Neural cell (in vitro differentiated cells): Measurements from ENCODE around the gene ADGRA1. TPM values are rescaled to one million over a fixed set of nuclear protein-coding genes. Genes with fewer than 3 reads are reported as not detected.

Experiments
- H2AFZ ChIP-seq: fragments of 200-600, 300-800 bp; sonication (generic), shearing (Covaris generic); 2 replicates; pipeline ENCODE4 v1.6.0; 2014; ENCODE audit warnings: low read depth, mild to moderate bottlenecking, antibody characterized with exemption, low read length, moderate library complexity
- H3F3A ChIP-seq: fragments of 200-600 bp; shearing (Covaris generic); 2 replicates; pipeline ENCODE4 v1.6.1; 2016; ENCODE audit warnings: mild to moderate bottlenecking, moderate library complexity, mixed read lengths, antibody characterized with exemption, low read length; ENCODE audit not compliant: insufficient read depth, poor library complexity, severe bottlenecking
- H3K27ac ChIP-seq: fragments of 200-600, 300-800 bp; sonication (generic), shearing (Covaris generic); 2 replicates; pipeline ENCODE4 v1.5.1; 2014; ENCODE audit warnings: mild to moderate bottlenecking, low read length, moderate library complexity
- H3K27me3 ChIP-seq: fragments of 300-800, 200-600 bp; sonication (generic), shearing (Covaris generic); 2 replicates; pipeline ENCODE4 v1.6.0; 2014; ENCODE audit warnings: mild to moderate bottlenecking, low read depth, low read length, moderate library complexity; ENCODE audit not compliant: insufficient read depth
- H3K36me3 ChIP-seq: fragments of 300-800, 200-600 bp; sonication (generic), shearing (Covaris generic); 2 replicates; pipeline ENCODE4 v1.5.1; 2014; ENCODE audit warnings: mild to moderate bottlenecking, antibody characterized with exemption, low read length, moderate library complexity; ENCODE audit not compliant: insufficient read depth
- H3K4me2 ChIP-seq: fragments of 300-800, 200-600 bp; sonication (generic), shearing (Covaris generic); 2 replicates; pipeline ENCODE4 v1.6.0; 2014; ENCODE audit warnings: mild to moderate bottlenecking, low read length
- H3K4me3 ChIP-seq: fragments of 300-800, 200-600 bp; sonication (generic), shearing (Covaris generic); 2 replicates; pipeline ENCODE4 v1.5.1; 2014; ENCODE audit warnings: mild to moderate bottlenecking, low read length, moderate library complexity
- H3K79me2 ChIP-seq: fragments of 200-600 bp; shearing (Covaris generic); replicated peaks from 2 replicates; pipeline ENCODE4 v1.6.0; 2014; ENCODE audit warnings: mild to moderate bottlenecking, low read length, moderate library complexity; ENCODE audit not compliant: insufficient read depth
- H3K9ac ChIP-seq: fragments of 300-800, 200-600 bp; sonication (generic), shearing (Covaris generic); 2 replicates; pipeline ENCODE4 v1.6.1; 2016; ENCODE audit warnings: mild to moderate bottlenecking, low read length, mixed read lengths
- H3K9me2 ChIP-seq: fragments of 200-600 bp; shearing (Covaris generic); 2 replicates; pipeline ENCODE4 v1.6.1; 2016; ENCODE audit warnings: mild to moderate bottlenecking, low read length, mixed read lengths; ENCODE audit not compliant: insufficient read depth
- H3K9me3 ChIP-seq: fragments of 200-600, 300-800 bp; sonication (generic), shearing (Covaris generic); 2 replicates; pipeline ENCODE4 v1.6.1; 2016; ENCODE audit warnings: mild to moderate bottlenecking, mixed run types, low read length, moderate library complexity, mixed read lengths
- H4K20me1 ChIP-seq: fragments of 200-600 bp; shearing (Covaris generic); 2 replicates; pipeline ENCODE4 v1.6.1; 2016; ENCODE audit warnings: mild to moderate bottlenecking, mixed run types; ENCODE audit not compliant: insufficient read depth
- EP300 ChIP-seq: fragments of 450-650 bp; conservative IDR thresholded peaks from 2 replicates; pipeline ENCODE4 v1.6.1; 2014; ENCODE audit warnings: antibody characterized with exemption, mild to moderate bottlenecking, moderate library complexity; ENCODE audit not compliant: poor library complexity, severe bottlenecking
- EZH2 ChIP-seq: fragments of 200-600, 300-800 bp; shearing (Covaris generic), sonication (generic); IDR thresholded peaks from 2 replicates; pipeline ENCODE4 v1.6.1; 2014; ENCODE audit warnings: antibody characterized with exemption, low read length, borderline replicate concordance, mild to moderate bottlenecking; ENCODE audit not compliant: insufficient read depth, poor library complexity, severe bottlenecking
- MXI1 ChIP-seq: fragments of 450-650 bp; conservative IDR thresholded peaks from 2 replicates; pipeline ENCODE4 v1.6.1; 2014; ENCODE audit warnings: antibody characterized with exemption, mild to moderate bottlenecking; ENCODE audit not compliant: poor library complexity, severe bottlenecking
- POLR2AphosphoS5 ChIP-seq: IDR thresholded peaks from 2 replicates; pipeline ENCODE4 v1.6.1; 2012
- RAD21 ChIP-seq: fragments of 450-650 bp; conservative IDR thresholded peaks from 2 replicates; pipeline ENCODE4 v1.6.1; 2014; ENCODE audit warnings: antibody characterized with exemption, mild to moderate bottlenecking, moderate library complexity
- SMC3 ChIP-seq: fragments of 450-650 bp; conservative IDR thresholded peaks from 2 replicates; pipeline ENCODE4 v1.6.1; 2014; ENCODE audit warnings: antibody characterized with exemption, mild to moderate bottlenecking, moderate library complexity; ENCODE audit not compliant: poor library complexity
- TAF1 ChIP-seq: IDR thresholded peaks from 2 replicates; pipeline ENCODE4 v1.6.1; 2012; ENCODE audit warnings: low read depth
- polyA plus RNA-seq: library from polyadenylated mRNA; depleted of rRNA; stranded (reverse); fragments of >200 nt; gene quantifications from 2 replicates; pipeline ENCODE4 v1.2.3, GENCODE V29; 2014
- TF ChIP-seq, protein P1 (sequence below): IDR thresholded peaks from 2 replicates; pipeline ENCODE4 v1.6.1; 2012; ENCODE audit warnings: borderline replicate concordance
- TF ChIP-seq, protein P2 (sequence below): fragments of 450-650 bp; IDR thresholded peaks from 2 replicates; pipeline ENCODE4 v1.5.1; 2014; ENCODE audit warnings: antibody characterized with exemption, mild to moderate bottlenecking, moderate library complexity; ENCODE audit not compliant: poor library complexity, severe bottlenecking

ADGRA1 gene
- polyA plus RNA-seq, 1 donor from 2014 or later: 2.2 TPM

DNA sequence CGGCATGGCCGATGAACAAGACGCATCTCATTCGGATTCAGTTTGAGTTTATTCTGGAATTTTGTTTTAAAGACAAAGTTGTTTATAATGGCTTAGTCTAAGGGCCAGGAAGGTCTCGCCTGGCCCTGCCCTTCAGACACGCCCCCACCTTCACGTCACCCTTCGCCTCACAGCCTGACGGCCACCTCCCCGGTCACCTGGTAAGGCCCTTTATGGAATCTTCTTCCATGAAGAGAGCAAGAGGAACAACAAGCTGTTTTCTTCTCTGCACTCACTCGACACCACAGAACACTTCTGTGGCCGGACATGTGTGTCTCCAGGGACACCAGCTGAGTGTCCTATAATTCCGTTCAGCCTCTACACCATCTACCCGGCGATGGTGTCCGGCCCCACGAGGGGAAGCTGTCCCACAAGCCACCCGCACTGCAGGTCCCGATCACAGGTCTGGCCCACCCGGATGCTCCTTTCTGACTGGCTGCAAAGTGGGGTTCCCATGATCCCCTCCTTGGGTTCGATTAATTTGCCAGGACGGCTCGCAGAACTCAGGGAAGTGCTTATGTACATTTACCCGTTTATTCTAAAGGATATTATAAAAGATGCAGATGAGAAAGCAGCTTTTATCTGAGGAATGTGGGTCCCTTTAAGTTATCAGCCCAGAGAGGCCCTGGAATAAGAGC lies 54.9 kb downstream of the ADGRA1 start:
- no peak overlapping the region for H3K4me2 ChIP-seq
- no peaks in the 10 kb centered on the region for H3K9me3 ChIP-seq
- no peak overlapping the region for H3K9ac ChIP-seq
- no peaks in the 10 kb centered on the region for H3K27me3 ChIP-seq
- no peaks in the 10 kb centered on the region for H3K36me3 ChIP-seq
- H3K9me2 ChIP-seq: no peaks in the 10 kb centered on the region
- no peaks in the 10 kb centered on the region for H3F3A ChIP-seq
- no peaks in the 10 kb centered on the region for H4K20me1 ChIP-seq
- H3K4me3 ChIP-seq: no peak overlapping the region
- no peak overlapping the region for H3K27ac ChIP-seq
- TF ChIP-seq, protein P1, sequence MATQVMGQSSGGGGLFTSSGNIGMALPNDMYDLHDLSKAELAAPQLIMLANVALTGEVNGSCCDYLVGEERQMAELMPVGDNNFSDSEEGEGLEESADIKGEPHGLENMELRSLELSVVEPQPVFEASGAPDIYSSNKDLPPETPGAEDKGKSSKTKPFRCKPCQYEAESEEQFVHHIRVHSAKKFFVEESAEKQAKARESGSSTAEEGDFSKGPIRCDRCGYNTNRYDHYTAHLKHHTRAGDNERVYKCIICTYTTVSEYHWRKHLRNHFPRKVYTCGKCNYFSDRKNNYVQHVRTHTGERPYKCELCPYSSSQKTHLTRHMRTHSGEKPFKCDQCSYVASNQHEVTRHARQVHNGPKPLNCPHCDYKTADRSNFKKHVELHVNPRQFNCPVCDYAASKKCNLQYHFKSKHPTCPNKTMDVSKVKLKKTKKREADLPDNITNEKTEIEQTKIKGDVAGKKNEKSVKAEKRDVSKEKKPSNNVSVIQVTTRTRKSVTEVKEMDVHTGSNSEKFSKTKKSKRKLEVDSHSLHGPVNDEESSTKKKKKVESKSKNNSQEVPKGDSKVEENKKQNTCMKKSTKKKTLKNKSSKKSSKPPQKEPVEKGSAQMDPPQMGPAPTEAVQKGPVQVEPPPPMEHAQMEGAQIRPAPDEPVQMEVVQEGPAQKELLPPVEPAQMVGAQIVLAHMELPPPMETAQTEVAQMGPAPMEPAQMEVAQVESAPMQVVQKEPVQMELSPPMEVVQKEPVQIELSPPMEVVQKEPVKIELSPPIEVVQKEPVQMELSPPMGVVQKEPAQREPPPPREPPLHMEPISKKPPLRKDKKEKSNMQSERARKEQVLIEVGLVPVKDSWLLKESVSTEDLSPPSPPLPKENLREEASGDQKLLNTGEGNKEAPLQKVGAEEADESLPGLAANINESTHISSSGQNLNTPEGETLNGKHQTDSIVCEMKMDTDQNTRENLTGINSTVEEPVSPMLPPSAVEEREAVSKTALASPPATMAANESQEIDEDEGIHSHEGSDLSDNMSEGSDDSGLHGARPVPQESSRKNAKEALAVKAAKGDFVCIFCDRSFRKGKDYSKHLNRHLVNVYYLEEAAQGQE: no peak
- TF ChIP-seq TAF1 (no peak), MXI1 (no peak), RAD21 (no peak), SMC3 (no peak), EZH2 (no peak), POLR2AphosphoS5 (no peak), EP300 (no peak)
- TF ChIP-seq, protein P2, sequence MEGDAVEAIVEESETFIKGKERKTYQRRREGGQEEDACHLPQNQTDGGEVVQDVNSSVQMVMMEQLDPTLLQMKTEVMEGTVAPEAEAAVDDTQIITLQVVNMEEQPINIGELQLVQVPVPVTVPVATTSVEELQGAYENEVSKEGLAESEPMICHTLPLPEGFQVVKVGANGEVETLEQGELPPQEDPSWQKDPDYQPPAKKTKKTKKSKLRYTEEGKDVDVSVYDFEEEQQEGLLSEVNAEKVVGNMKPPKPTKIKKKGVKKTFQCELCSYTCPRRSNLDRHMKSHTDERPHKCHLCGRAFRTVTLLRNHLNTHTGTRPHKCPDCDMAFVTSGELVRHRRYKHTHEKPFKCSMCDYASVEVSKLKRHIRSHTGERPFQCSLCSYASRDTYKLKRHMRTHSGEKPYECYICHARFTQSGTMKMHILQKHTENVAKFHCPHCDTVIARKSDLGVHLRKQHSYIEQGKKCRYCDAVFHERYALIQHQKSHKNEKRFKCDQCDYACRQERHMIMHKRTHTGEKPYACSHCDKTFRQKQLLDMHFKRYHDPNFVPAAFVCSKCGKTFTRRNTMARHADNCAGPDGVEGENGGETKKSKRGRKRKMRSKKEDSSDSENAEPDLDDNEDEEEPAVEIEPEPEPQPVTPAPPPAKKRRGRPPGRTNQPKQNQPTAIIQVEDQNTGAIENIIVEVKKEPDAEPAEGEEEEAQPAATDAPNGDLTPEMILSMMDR: no peak
- H3K79me2 ChIP-seq: no peaks in the 10 kb centered on the region
- no peak overlapping the region for H2AFZ ChIP-seq

DNA sequence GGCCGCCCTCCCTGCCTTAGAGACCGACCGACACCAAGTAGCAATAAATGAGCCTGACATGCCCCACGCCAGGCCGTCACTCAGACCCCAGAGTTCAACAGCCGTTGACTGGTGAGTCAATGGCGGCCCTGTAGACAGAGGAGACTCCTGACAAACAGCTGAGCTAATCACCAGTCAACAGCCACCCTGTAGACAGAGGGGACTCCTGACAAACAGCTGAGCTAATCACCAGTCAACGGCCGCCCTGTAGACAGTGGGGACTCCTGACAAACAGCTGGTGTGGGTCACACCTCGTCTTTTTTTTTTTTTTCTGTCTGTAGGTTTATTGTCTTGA lies 55.4 kb downstream of the ADGRA1 start:
- no peak overlapping the region for H3K27ac ChIP-seq
- TF ChIP-seq, protein P2: no peak
- TF ChIP-seq, protein P1: no peak
- TF ChIP-seq MXI1 (no peak), RAD21 (no peak), SMC3 (no peak), EP300 (no peak)
- no peaks in the 10 kb centered on the region for H3K36me3 ChIP-seq

More for the DNA sequence above, 55.4 kb downstream of the ADGRA1 start:
- Histone ChIP-seq H3K4me2 (no peak overlapping the region), H3F3A (no peaks in the 10 kb centered on the region), H2AFZ (no peak overlapping the region), H3K9ac (no peak overlapping the region), H3K9me3 (peaks cover 1% of the 10 kb centered on the region), H3K79me2 (no peaks in the 10 kb centered on the region), H3K27me3 (no peaks in the 10 kb centered on the region), H3K9me2 (no peaks in the 10 kb centered on the region), H4K20me1 (no peaks in the 10 kb centered on the region), H3K4me3 (no peak overlapping the region)
